OCI-LY3 (cell line): ENCODE results near the gene ARSK.

ENCODE experiments used
- EZH2phosphoT487 ChIP-seq: fragments of 200-600 bp; shearing (Covaris generic); IDR thresholded peaks from 2 replicates; pipeline ENCODE4 v1.6.1; 2018; ENCODE audit warnings: antibody characterized with exemption, mixed run types, low read depth
- TF ChIP-seq, protein P1 (sequence below): fragments of 200-600, 300-600 bp; sonication (generic); IDR thresholded peaks from 2 replicates; pipeline ENCODE4 v1.5.1; 2014; ENCODE audit warnings: antibody characterized with exemption, low read length, low read depth

DNA sequence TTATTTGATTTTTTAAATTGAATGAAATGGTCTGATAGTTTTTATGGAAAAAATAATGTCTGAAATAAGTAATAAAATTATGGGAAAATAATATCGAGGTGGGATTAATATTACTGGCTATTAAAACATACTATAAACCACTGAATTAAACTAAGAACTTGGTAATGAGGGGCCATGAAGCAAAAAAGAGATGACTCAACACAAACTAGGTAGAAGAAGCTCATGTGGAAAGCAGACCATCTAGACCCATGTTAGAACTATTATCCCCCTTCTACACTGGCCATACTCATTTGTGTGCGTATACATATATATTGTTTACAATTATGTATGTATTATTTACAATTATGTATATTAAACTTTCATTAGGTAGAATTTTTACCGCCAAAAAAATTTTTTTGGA lies 56.5 kb downstream of the ARSK start:
- TF ChIP-seq, protein P1, sequence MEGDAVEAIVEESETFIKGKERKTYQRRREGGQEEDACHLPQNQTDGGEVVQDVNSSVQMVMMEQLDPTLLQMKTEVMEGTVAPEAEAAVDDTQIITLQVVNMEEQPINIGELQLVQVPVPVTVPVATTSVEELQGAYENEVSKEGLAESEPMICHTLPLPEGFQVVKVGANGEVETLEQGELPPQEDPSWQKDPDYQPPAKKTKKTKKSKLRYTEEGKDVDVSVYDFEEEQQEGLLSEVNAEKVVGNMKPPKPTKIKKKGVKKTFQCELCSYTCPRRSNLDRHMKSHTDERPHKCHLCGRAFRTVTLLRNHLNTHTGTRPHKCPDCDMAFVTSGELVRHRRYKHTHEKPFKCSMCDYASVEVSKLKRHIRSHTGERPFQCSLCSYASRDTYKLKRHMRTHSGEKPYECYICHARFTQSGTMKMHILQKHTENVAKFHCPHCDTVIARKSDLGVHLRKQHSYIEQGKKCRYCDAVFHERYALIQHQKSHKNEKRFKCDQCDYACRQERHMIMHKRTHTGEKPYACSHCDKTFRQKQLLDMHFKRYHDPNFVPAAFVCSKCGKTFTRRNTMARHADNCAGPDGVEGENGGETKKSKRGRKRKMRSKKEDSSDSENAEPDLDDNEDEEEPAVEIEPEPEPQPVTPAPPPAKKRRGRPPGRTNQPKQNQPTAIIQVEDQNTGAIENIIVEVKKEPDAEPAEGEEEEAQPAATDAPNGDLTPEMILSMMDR = no peak
- TF ChIP-seq EZH2phosphoT487 = no peak
